ENCODE data around the gene B3GNT7.
"Not testable (repeated sequence)": the region's sequence is repeated elsewhere in the genome, so short reads cannot be mapped to it uniquely, and the experiment has no call there.

The B3GNT7 gene

GRCh38 chr2:231405601-231406367 lies 10.3 kb downstream of the B3GNT7 start:
- H3K4me3 ChIP-seq (ENCODE audit: control insufficient read depth, low read depth, low read length); DNase-seq (ENCODE audit: low read depth): not testable (repeated sequence)
- peak; percentile 33 for TF ChIP-seq CTCF (IDR thresholded peaks at IDR 0.05; ENCODE audit: control insufficient read depth, insufficient read depth, low read depth, low read length, missing control alignments)

- not testable (repeated sequence) for DNase-seq (ENCODE audit: low read depth); H3K4me3 ChIP-seq (ENCODE audit: control insufficient read depth, low read depth, low read length)
Measured at GRCh38 chr2:231407686-231408085, 12.2 kb downstream of the B3GNT7 start.

GRCh38 chr2:231408304-231408703 lies 12.8 kb downstream of the B3GNT7 start:
- not testable (repeated sequence) for H3K4me3 ChIP-seq (ENCODE audit: control insufficient read depth, low read depth, low read length); DNase-seq (ENCODE audit: low read depth)

GRCh38 chr2:231409776-231410175 lies 14.3 kb downstream of the B3GNT7 start:
- no peak overlapping the region for H3K4me3 ChIP-seq (ENCODE audit: control insufficient read depth, low read depth, low read length)
- DNase-seq (ENCODE audit: low read depth), result no peak
- TF ChIP-seq CTCF (IDR thresholded peaks at IDR 0.05; ENCODE audit: control insufficient read depth, insufficient read depth, low read depth, low read length, missing control alignments), result no peak

GRCh38 chr2:231410293-231411004 lies 14.9 kb downstream of the B3GNT7 start:
- no peak overlapping the region for H3K4me3 ChIP-seq (ENCODE audit: control insufficient read depth, low read depth, low read length)
- peak; percentile 40 for TF ChIP-seq CTCF (IDR thresholded peaks at IDR 0.05; ENCODE audit: control insufficient read depth, insufficient read depth, low read depth, low read length, missing control alignments)
- no peak for DNase-seq (ENCODE audit: low read depth)

GRCh38 chr2:231411237-231411636 lies 15.7 kb downstream of the B3GNT7 start:
- no peak for TF ChIP-seq CTCF (IDR thresholded peaks at IDR 0.05; ENCODE audit: control insufficient read depth, insufficient read depth, low read depth, low read length, missing control alignments)
- H3K4me3 ChIP-seq (ENCODE audit: control insufficient read depth, low read depth, low read length), result no peak overlapping the region

GRCh38 chr2:231411831-231412617 lies 16.5 kb downstream of the B3GNT7 start:
- DNase-seq (ENCODE audit: low read depth), result peak; percentile 21
- peak; percentile 94 for TF ChIP-seq CTCF (IDR thresholded peaks at IDR 0.05; ENCODE audit: control insufficient read depth, insufficient read depth, low read depth, low read length, missing control alignments)
- H3K4me3 ChIP-seq (ENCODE audit: control insufficient read depth, low read depth, low read length), result peak overlapping the region; percentile 60

More at GRCh38 chr2:231411237-231411636, 15.7 kb downstream of the B3GNT7 start:
- DNase-seq (ENCODE audit: low read depth), result no peak

Data from AG09309 (cell line).